Activated CD8-positive, alpha-beta memory T cell treated with anti-CD3 and anti-CD28 coated beads, Interleukin-2, amount 50 U/mL, for 1 hour (primary cell): ENCODE measurements around the gene IL17RB.

Experiments
- DNase-seq: peaks from one replicate; pipeline ENCODE4 v3.0.0-alpha.2; 2020; ENCODE audit errors: extremely low read depth

Gene IL17RB

GRCh38 chr3:53846134-53846850 lies at the start of gene IL17RB, which contains the start of gene CHDH:
Gene IL17RB (plus strand): TSS chr3:53846568. CDS start chr3:53846589, 21 bp downstream.
Gene CHDH (minus strand): TSS chr3:53846419. CDS start chr3:53824008, 22,411 bp downstream.
- DNase-seq: no peak

GRCh38 chr3:53798144-53798543 lies 48.2 kb upstream of the IL17RB start:
- DNase-seq: no peak

- DNase-seq: no peak
These were observed 47.0 kb upstream of the IL17RB start for GRCh38 chr3:53799338-53799865.

GRCh38 chr3:53800041-53800906 lies 46.1 kb upstream of the IL17RB start:
- DNase-seq: no peak

GRCh38 chr3:53801319-53801718 lies 45.0 kb upstream of the IL17RB start:
- DNase-seq: no peak

GRCh38 chr3:53802256-53802880 lies 44.0 kb upstream of the IL17RB start:
- DNase-seq: no peak

GRCh38 chr3:53803124-53803815 lies 43.1 kb upstream of the IL17RB start:
- DNase-seq: no peak

GRCh38 chr3:53803816-53804695 lies 42.3 kb upstream of the IL17RB start:
- no peak for DNase-seq

GRCh38 chr3:53804697-53805462 lies 41.5 kb upstream of the IL17RB start:
- no peak for DNase-seq

- no peak for DNase-seq
These were observed 40.8 kb upstream of the IL17RB start for GRCh38 chr3:53805463-53806159.

- DNase-seq: no peak
These were observed 39.9 kb upstream of the IL17RB start for GRCh38 chr3:53806182-53807116.

- DNase-seq: no peak
These were observed 39.1 kb upstream of the IL17RB start for GRCh38 chr3:53807117-53807810.

GRCh38 chr3:53808496-53808895 lies 37.9 kb upstream of the IL17RB start:
- DNase-seq: no peak

GRCh38 chr3:53809267-53809666 lies 37.1 kb upstream of the IL17RB start:
- no peak for DNase-seq

- DNase-seq: no peak
These were observed 36.5 kb upstream of the IL17RB start for GRCh38 chr3:53809764-53810400.

- no peak for DNase-seq
These were observed 35.0 kb upstream of the IL17RB start for GRCh38 chr3:53811143-53811927.
